Activated B cell treated with CpG ODN at 0.5 μM for 24 hours (primary cell): ENCODE measurements around the gene NEK9. TPM values are rescaled to one million over a fixed set of nuclear protein-coding genes. Genes with fewer than 3 reads are reported as not detected.

Experiments used
- ATAC-seq: fragments of 200-7000 bp; cut with Tn5 transposase; one replicate; pipeline ENCODE4 v1.10.0; 2021; ENCODE audit warnings: low read depth, mild to moderate bottlenecking, moderate library complexity
- CTCF ChIA-PET: fragments of 350-600 bp; sonication (Branson Sonifier 250); formaldehyde crosslinking; loops from one replicate; lab custom pipeline; 2021; ENCODE audit warnings: antibody characterized with exemption; lab: Charles Lee
- POLR2A ChIA-PET: fragments of 350-600 bp; sonication (Branson Sonifier 250); formaldehyde crosslinking; loops from one replicate; lab custom pipeline; 2021; ENCODE audit warnings: antibody characterized with exemption; lab: Charles Lee
- DNase-seq: peaks from one replicate; pipeline ENCODE4 v3.0.0; 2022
- H3K27ac Mint-ChIP-seq: one replicate; pipeline ENCODE4 v1.8.0; 2020; ENCODE audit warnings: mixed read lengths
- H3K27me3 Mint-ChIP-seq: one replicate; pipeline ENCODE4 v1.8.0; 2021; ENCODE audit warnings: mixed read lengths
- H3K36me3 Mint-ChIP-seq: one replicate; pipeline ENCODE4 v1.8.0; 2021; ENCODE audit warnings: low read depth, mixed read lengths
- H3K4me1 Mint-ChIP-seq: one replicate; pipeline ENCODE4 v1.8.0; 2021; ENCODE audit warnings: mixed read lengths
- H3K4me3 Mint-ChIP-seq: one replicate; pipeline ENCODE4 v1.8.0; 2020; ENCODE audit warnings: mild to moderate bottlenecking, mixed read lengths
- H3K9me3 Mint-ChIP-seq: one replicate; pipeline ENCODE4 v1.8.0; 2020; ENCODE audit warnings: mixed read lengths
- CTCF ChIP-seq: fragments of 200-600 bp; IDR thresholded peaks from one replicate; pipeline ENCODE4 v1.8.0; 2022; ENCODE audit warnings: antibody characterized with exemption, mild to moderate bottlenecking
- intact Hi-C: fragments of 100-400 bp; cut with micrococcal nuclease; formaldehyde crosslinking; loops from one replicate; pipeline ENCODE4 v1.15.1; 2024
- total RNA-seq: library from RNA; stranded (reverse); gene quantifications from 2 replicates; pipeline ENCODE4 v1.2.3, GENCODE V29; 2022

Gene NEK9
- total RNA-seq, 1 donor from 2014 or later, result 97.7 TPM

- Mint-ChIP-seq H3K9me3 (no peaks in the 10 kb centered on the region), H3K27me3 (no peaks in the 10 kb centered on the region)
- POLR2A ChIA-PET, result interaction anchor here (0.7 to 3.4 kb wide), 9 partner anchors 11 to 874 kb away, joined by 3 to 23 read pairs (median 5); partner anchors contain the start of genes ACYP1, ERG28 and TTLL5
These were observed 1.2 kb downstream of the NEK9 start for GRCh38 chr14:75125617-75126016.

GRCh38 chr14:75123991-75124390 is 2.9 kb downstream of the NEK9 start:
- DNase-seq, result no peak
- TF ChIP-seq CTCF, result no peak
- Mint-ChIP-seq H3K36me3 (peaks cover 45% of the 10 kb centered on the region), H3K4me1 (peaks cover 38% of the 10 kb centered on the region), H3K4me3 (no peak overlapping the region), H3K9me3 (no peaks in the 10 kb centered on the region), H3K27ac (peak overlapping the region; percentile 15), H3K27me3 (no peaks in the 10 kb centered on the region)
- POLR2A ChIA-PET, result interaction anchor here (0.6 to 0.7 kb wide), 2 partner anchors 73 to 199 kb away, joined by 3 read pairs; no protein-coding TSS in a partner anchor
- ATAC-seq, result no peak
- CTCF ChIA-PET, result interaction anchor here (0.8 kb wide), 1 partner anchor 533 kb away, joined by 3 read pairs; no protein-coding TSS in a partner anchor
- intact Hi-C loops, result no loop called here

More at GRCh38 chr14:75125617-75126016, 1.2 kb downstream of the NEK9 start:
- peaks cover 38% of the 10 kb centered on the region for H3K4me1 Mint-ChIP-seq
- peak overlapping the region; percentile 94 for H3K27ac Mint-ChIP-seq
- ATAC-seq, result no peak
- no peak for TF ChIP-seq CTCF
- intact Hi-C loops, result loop anchor here (2.0 kb wide), 1 partner anchor 535 kb away; the partner anchor contains the start of genes ERG28 and TTLL5
- H3K36me3 Mint-ChIP-seq, result peaks cover 34% of the 10 kb centered on the region
- no peak for DNase-seq
- H3K4me3 Mint-ChIP-seq, result peak overlapping the region; percentile 96
- CTCF ChIA-PET, result interaction anchor here (0.7 to 1.3 kb wide), 3 partner anchors 176 to 264 kb away, joined by 3 to 7 read pairs (median 3); no protein-coding TSS in a partner anchor

- Mint-ChIP-seq H3K4me1 (peaks cover 26% of the 10 kb centered on the region), H3K27ac (no peak overlapping the region), H3K36me3 (peaks cover 60% of the 10 kb centered on the region), H3K4me3 (no peak overlapping the region), H3K27me3 (no peaks in the 10 kb centered on the region), H3K9me3 (no peaks in the 10 kb centered on the region)
- CTCF ChIA-PET, result no interaction called here
- POLR2A ChIA-PET, result interaction anchor here (0.5 kb wide), 1 partner anchor 376 kb away, joined by 3 read pairs; no protein-coding TSS in a partner anchor
- intact Hi-C loops, result no loop called here
- no peak for ATAC-seq
- TF ChIP-seq CTCF, result no peak
- no peak for DNase-seq
These were observed 5.3 kb downstream of the NEK9 start for GRCh38 chr14:75121552-75121951.

GRCh38 chr14:75120541-75121291 is 6.1 kb downstream of the NEK9 start:
- CTCF ChIA-PET, result interaction anchor here (1.1 to 1.6 kb wide), 2 partner anchors 11 to 215 kb away, joined by 3 to 4 read pairs; no protein-coding TSS in a partner anchor
- POLR2A ChIA-PET, result no interaction called here
- Mint-ChIP-seq H3K4me3 (no peak overlapping the region), H3K9me3 (no peaks in the 10 kb centered on the region), H3K36me3 (peaks cover 63% of the 10 kb centered on the region), H3K27me3 (no peaks in the 10 kb centered on the region), H3K4me1 (peaks cover 18% of the 10 kb centered on the region), H3K27ac (no peak overlapping the region)
- DNase-seq (no peak), ATAC-seq (no peak)
- intact Hi-C loops, result no loop called here
- no peak for TF ChIP-seq CTCF

- peaks cover 71% of the 10 kb centered on the region for H3K36me3 Mint-ChIP-seq
- intact Hi-C loops, result no loop called here
- CTCF ChIA-PET, result interaction anchor here (1.1 to 1.6 kb wide), 2 partner anchors 13 to 214 kb away, joined by 3 to 4 read pairs; no protein-coding TSS in a partner anchor
- H3K4me1 Mint-ChIP-seq, result peaks cover 4% of the 10 kb centered on the region
- H3K27ac Mint-ChIP-seq, result no peak overlapping the region
- no peak for ATAC-seq
- no peak for DNase-seq
- H3K9me3 Mint-ChIP-seq, result no peaks in the 10 kb centered on the region
- no peaks in the 10 kb centered on the region for H3K27me3 Mint-ChIP-seq
- no peak for TF ChIP-seq CTCF
- H3K4me3 Mint-ChIP-seq, result no peak overlapping the region
- POLR2A ChIA-PET, result no interaction called here
These were observed 7.8 kb downstream of the NEK9 start for GRCh38 chr14:75119056-75119455.
